GM12864 (cell line): Measurements from ENCODE around the gene SYT10.

ENCODE experiments used
- DNase-seq: peaks from one replicate; pipeline ENCODE4 v3.0.0-alpha.2; 2011; ENCODE audit warnings: low read depth
- H3K4me3 ChIP-seq: 2 replicates; pipeline ENCODE4 v1.5.1; 2011; ENCODE audit warnings: mild to moderate bottlenecking, low read depth, low read length, control low read depth
- CTCF ChIP-seq: IDR thresholded peaks from 2 replicates; pipeline ENCODE4 v1.5.1; 2011; ENCODE audit warnings: low read depth, mild to moderate bottlenecking, moderate library complexity, low read length, control low read depth, inconsistent platforms; ENCODE audit errors: missing control alignments

SYT10 gene

GRCh38 chr12:33455096-33455495 lies 15.5 kb upstream of the SYT10 start:
- H3K4me3 ChIP-seq = no peak overlapping the region
- no peak for TF ChIP-seq CTCF

GRCh38 chr12:33450480-33450879 lies 10.9 kb upstream of the SYT10 start:
- no peak overlapping the region for H3K4me3 ChIP-seq
- no peak for DNase-seq
- TF ChIP-seq CTCF = no peak

More at GRCh38 chr12:33455096-33455495, 15.5 kb upstream of the SYT10 start:
- DNase-seq = no peak

- H3K4me3 ChIP-seq = no peak overlapping the region
- no peak for TF ChIP-seq CTCF
- no peak for DNase-seq
These were observed 858 bp upstream of the SYT10 start for GRCh38 chr12:33440477-33440876.

- no peak overlapping the region for H3K4me3 ChIP-seq
- TF ChIP-seq CTCF = no peak
- no peak for DNase-seq
These were observed 600 bp downstream of the SYT10 start for GRCh38 chr12:33438851-33439586.

- no peak for DNase-seq
- H3K4me3 ChIP-seq = no peak overlapping the region
- TF ChIP-seq CTCF = no peak
These were observed 1.4 kb downstream of the SYT10 start for GRCh38 chr12:33438025-33438772.

- no peak overlapping the region for H3K4me3 ChIP-seq
- TF ChIP-seq CTCF = no peak
- DNase-seq = no peak
These were observed 2.0 kb downstream of the SYT10 start for GRCh38 chr12:33437598-33437997.
